ENCODE measurements around the gene RERE.

The RERE gene

GRCh38 chr1:8342325-8342724, 475.1 kb downstream of the RERE start:
- DNase-seq, result no peak

GRCh38 chr1:8340448-8340847, 477.0 kb downstream of the RERE start:
- no peak for DNase-seq

DNA sequence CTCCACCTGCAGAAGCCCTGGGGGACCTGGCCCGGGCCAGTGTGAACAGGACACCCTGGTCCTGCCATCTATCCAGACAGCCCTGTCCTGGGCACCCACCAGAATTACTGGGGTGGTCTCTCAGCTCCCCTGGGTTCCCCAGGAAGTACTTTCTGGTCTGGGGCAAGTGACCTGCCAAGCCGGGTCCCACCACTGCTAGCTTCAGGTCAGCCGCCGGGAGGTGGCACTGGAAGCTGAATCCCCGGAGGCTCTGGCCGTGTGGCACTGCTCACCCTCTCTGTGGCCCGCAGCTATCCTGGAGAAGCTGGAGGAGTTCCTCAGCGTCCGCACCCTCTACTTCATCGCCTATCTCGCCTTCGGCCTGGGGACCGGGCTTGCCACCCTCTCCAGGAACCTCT, 478.2 kb downstream of the RERE start:
- DNase-seq, result no peak

DNA sequence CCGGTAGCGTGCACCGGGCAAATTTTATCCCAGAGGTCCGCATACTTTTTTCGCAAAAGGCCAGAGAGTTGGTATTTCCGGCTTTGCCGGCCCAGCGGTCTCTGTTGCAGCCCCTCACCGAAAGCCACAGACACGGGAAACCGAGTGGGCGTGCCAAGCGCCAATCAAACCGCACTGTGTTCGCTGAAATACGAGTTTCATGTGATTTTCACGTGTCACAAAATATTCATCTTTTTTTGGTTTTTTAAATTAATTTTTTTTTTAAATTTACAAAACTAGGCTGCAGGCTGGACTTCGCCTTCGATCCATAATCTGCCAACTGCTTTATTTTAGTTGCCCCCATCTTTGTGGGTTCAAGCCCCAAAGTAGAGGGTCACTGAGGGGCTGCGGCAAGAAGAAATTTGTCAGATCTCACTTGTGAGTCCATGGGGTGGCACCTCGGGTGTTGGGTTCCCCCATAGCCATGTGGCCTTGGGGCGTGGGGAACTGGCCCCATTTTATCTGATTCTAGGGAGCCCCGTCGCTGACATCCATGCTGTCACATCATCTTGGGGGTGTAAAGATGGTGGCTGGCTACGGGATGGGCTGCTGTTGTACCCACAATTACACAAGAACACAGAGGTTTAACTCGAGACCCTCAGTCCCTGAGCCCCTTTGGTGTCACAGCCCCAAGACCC, 478.8 kb downstream of the RERE start:
- DNase-seq, result no peak

- DNase-seq, result no peak
Measured at GRCh38 chr1:8337776-8338525, 479.5 kb downstream of the RERE start.

DNA sequence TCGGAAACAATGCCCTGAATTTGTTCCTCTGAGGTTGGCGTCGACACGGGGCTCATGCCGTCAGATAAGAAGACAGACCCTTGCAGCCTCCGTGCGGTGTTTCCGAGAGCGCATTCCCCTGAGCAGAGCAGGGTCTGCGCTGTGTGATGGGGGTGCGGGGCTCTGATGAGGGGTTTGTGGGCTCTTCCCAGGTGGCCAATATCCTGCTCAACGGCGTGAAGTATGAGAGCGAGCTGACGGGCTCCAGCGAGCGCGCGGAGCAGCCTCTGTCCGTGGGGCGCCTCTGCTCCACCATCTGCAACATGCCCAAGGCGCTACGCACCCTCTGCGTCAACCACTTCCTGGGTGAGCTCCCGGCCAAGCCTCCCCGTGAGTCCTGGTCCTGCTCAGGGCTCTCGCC, 482.2 kb downstream of the RERE start:
- DNase-seq, result no peak

DNA sequence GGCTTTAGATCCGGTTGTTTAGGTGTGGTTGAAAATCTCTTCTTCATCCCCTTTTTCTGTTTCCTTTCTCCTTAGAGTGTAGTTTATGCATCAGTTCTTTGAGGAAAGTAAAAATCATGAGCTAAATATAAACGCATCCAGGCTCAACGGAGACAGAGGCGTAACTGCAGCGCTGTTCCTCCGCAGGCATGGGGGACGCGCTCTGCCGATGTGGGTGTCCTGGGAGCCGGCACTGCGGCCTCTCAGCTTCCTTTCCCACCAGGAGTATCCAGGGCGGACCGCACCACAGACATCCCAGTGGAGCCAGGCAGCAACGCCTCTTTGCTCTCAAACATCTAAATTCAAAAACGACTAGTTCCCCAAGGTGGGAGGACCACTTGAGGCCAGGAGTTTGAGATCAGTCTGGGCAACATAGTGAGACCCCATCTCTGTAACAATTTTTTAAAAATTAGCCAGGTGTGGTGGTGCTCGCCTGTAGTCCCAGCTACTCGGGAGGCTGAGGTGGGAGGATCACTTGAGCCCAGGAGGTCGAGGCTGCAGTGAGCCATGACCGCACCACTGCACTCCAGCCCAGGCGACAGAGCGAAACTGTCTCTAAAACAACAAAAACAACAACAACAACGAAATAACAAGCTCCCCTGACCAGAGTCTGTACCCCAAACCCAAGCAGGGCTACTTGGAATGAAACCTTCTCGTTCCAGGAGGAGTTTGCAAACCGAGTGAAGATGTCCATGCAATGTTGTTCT, 483.2 kb downstream of the RERE start:
- no peak for DNase-seq

GRCh38 chr1:8333246-8333987, 484.0 kb downstream of the RERE start:
- no peak for DNase-seq

GRCh38 chr1:8332806-8333205, 484.6 kb downstream of the RERE start:
- DNase-seq, result no peak

GRCh38 chr1:8330271-8331125, 486.9 kb downstream of the RERE start:
- DNase-seq, result no peak

DNA sequence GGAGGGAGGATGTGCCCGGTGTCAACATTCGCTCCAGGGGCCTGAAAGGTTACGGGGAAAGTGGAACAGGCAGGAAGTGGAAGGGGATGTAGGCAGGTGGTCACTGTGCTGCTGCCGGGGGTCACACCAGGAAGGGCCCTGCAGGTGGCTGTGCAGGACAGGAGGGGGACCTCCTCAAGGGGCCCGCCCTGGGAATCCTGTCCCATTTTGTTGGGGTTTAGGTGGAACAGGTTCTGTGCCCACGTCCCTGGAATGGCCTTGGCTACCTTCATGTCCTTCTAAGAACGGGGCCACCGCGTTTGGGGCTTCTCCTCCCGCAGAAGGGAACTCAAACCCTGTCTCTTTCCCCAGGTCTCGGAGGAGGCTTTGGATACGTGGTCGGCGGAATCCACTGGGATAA, 487.6 kb downstream of the RERE start:
- no peak for DNase-seq

DNA sequence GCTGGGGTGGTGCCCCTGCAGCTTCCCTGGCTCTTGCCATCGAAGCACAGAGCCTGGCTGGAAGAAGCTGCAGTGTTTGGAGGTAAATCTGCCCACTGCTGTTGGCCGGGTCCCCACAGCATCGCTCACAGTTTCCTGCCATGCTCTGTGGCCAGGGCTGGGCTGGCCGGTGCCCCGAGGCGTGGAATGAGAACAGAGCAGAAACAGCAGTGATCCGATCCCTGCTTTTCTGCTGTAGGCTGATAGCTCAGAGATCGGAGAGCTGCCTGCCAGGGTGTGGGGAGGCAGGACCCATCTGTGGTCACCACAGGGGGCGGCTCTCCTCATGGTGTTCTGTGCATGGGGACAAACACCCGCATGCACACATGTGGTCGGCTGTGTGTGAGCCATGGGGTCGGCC, 488.0 kb downstream of the RERE start:
- DNase-seq, result no peak

DNA sequence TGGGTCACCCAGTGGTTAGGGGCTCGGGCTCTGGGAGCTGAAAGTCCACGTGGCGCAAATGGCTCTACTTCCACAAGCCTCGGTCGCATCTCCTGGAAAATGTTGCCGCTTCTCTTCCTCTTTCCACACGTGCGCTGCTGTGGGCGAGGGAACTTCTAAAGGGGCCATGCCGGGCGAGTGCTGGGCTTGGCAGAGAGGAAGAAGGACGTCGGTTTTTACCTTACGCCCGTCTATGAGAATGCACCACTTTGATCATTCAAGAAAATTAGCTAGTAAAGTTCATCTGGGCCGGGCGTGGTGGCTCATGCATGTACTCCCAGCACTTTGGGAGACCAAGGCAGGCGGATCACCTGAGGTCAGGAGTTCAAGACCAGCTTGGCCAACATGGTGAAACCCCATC, 489.2 kb downstream of the RERE start:
- DNase-seq, result no peak

GRCh38 chr1:8326265-8326664, 491.2 kb downstream of the RERE start:
- no peak for DNase-seq

GRCh38 chr1:8325771-8326170, 491.7 kb downstream of the RERE start:
- DNase-seq, result no peak

DNA sequence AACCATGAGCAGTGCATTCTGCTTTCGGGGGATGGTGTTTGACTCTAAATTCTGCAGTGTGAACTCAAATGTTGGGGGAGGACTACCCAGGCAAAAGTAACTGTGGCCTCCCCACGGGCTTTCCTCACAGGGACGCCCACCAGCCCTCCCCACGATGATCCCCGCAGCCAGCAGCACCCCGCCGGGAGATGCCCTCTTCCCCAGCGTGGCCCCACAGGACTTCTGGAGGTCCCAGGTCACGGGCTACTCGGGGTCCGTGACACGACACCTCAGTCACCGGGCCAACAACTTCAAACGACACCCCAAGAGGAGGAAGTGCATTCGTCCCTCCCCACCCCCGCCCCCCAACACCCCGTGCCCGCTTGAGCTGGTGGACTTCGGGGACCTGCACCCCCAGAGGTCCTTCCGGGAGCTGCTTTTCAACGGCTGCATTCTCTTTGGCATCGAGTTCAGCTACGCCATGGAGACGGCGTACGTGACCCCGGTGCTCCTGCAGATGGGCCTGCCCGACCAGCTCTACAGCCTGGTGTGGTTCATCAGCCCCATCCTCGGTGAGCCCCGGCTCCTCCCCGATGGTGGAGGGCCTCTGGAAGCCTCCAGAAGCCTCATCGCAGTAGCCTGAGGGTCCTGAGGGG, 493.1 kb downstream of the RERE start:
- no peak for DNase-seq

DNA sequence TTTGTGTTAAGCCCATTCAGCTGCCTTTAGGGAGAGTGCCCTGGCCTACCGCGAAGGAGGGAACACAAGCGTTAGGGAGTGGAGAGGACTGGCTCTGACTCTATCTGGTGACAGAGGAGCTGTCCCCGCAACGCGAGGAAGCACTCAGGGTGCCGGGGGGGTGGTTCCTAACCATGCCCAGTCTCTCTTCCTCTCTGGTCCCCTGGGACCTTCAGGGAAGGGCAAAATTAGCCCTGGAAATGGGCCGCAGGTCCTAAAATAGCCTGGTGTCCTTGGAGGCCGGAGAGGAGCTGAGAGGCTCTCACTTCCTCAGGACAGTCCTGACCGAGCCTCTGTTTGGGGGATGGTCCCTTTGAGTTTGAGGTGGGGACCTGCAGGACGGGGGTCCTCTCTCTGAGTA, 493.7 kb downstream of the RERE start:
- DNase-seq, result no peak

GRCh38 chr1:8321612-8322011, 495.8 kb downstream of the RERE start:
- no peak for DNase-seq

DNA sequence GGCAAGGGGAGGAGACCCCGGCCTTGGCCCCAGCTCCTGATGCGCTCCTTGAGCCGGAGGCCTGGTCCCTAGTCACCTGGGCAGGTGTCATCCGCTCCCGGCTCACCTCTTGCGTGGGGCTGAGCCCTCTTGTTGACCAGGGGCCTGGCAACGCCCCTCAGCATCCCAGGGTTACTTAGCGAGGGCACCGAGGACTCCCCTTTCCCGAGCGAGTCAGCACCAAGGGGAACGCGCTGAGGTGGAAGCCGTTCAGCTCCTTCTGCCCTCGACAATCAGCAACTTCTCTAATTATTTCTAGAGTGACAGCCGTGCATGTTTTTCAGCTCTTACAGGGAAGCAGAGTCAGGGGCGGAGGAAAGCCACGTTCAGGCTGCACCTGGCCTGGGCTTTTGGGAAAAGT, 499.0 kb downstream of the RERE start:
- DNase-seq, result peak in 1 of 2 donors; percentile 9

- peak; percentile 48 to 73 for DNase-seq
Measured at GRCh38 chr1:8317647-8318381, 499.6 kb downstream of the RERE start, which contains the start of gene SLC45A1. Gene SLC45A1, plus strand, starts transcription at chr1:8318114. Its CDS starts 6,216 bp downstream, at chr1:8324330.

All from inflammatory macrophage (primary cell).